Calu3 (cell line): ENCODE measurements around the gene MSL2. TPM values are rescaled to one million over a fixed set of nuclear protein-coding genes. Genes with fewer than 3 reads are reported as not detected.
"Not testable (repeated sequence)": the region's sequence is repeated elsewhere in the genome, so short reads cannot be mapped to it uniquely, and the experiment has no call there.

Experiments
- BruUV-seq: library from RNA; stranded (reverse); fragments of 400-500 nt; replicated peaks from 2 replicates; lab custom pipeline; 2021; lab: Mats Ljungman, UMichigan
- CTCF ChIA-PET: fragments of 300-600 bp; sonication (Branson Sonifier 250); formaldehyde crosslinking; loops from one replicate; lab custom pipeline; 2022; ENCODE audit warnings: antibody characterized with exemption; lab: Charles Lee
- DNase-seq: peaks from one replicate; pipeline ENCODE4 v3.0.0; 2022
- H3K27ac Mint-ChIP-seq: one replicate; pipeline ENCODE4 v1.8.0; 2022; ENCODE audit warnings: mixed read lengths; ENCODE audit not compliant: unreplicated experiment
- H3K27me3 Mint-ChIP-seq: one replicate; pipeline ENCODE4 v1.8.0; 2022; ENCODE audit warnings: mixed read lengths; ENCODE audit not compliant: unreplicated experiment
- H3K36me3 Mint-ChIP-seq: one replicate; pipeline ENCODE4 v1.8.0; 2022; ENCODE audit warnings: mild to moderate bottlenecking, moderate library complexity, mixed read lengths; ENCODE audit not compliant: insufficient read depth, unreplicated experiment
- H3K4me1 Mint-ChIP-seq: one replicate; pipeline ENCODE4 v1.8.0; 2022; ENCODE audit warnings: mild to moderate bottlenecking, low read depth, mixed read lengths; ENCODE audit not compliant: unreplicated experiment
- H3K4me3 Mint-ChIP-seq: one replicate; pipeline ENCODE4 v1.8.0; 2022; ENCODE audit warnings: mild to moderate bottlenecking, low read depth, moderate library complexity, mixed read lengths; ENCODE audit not compliant: unreplicated experiment
- H3K9me3 Mint-ChIP-seq: one replicate; pipeline ENCODE4 v1.8.0; 2022; ENCODE audit warnings: low read depth, mixed read lengths; ENCODE audit not compliant: unreplicated experiment
- CTCF ChIP-seq: fragments of 200-600 bp; IDR thresholded peaks from one replicate; pipeline ENCODE4 v1.8.0; 2022; ENCODE audit warnings: antibody characterized with exemption; ENCODE audit not compliant: unreplicated experiment
- intact Hi-C: fragments of 100-400 bp; cut with micrococcal nuclease; formaldehyde crosslinking; loops from one replicate; pipeline ENCODE4 v1.10.0; 2022; ENCODE audit not compliant: unreplicated experiment
- total RNA-seq: library from RNA; stranded (reverse); gene quantifications from 2 replicates; pipeline ENCODE4 v1.2.3, GENCODE V29; 2022

Gene MSL2
- total RNA-seq, 1 experiment from 2014 or later = 63.9 TPM

GRCh38 chr3:136237103-136237502 is 41.0 kb upstream of the MSL2 start:
- no peaks in the 10 kb centered on the region for H3K4me1 Mint-ChIP-seq
- no peaks in the 10 kb centered on the region for H3K36me3 Mint-ChIP-seq

GRCh38 chr3:136236109-136236508 is 40.0 kb upstream of the MSL2 start:
- DNase-seq = no peak
- CTCF ChIA-PET = interaction anchor here (0.7 kb wide), 1 partner anchor 428 kb away, joined by 3 read pairs; no protein-coding TSS in a partner anchor
- no peaks in the 10 kb centered on the region for H3K36me3 Mint-ChIP-seq
- H3K27ac Mint-ChIP-seq = no peak overlapping the region
- TF ChIP-seq CTCF = no peak
- no peaks in the 10 kb centered on the region for H3K4me1 Mint-ChIP-seq
- H3K4me3 Mint-ChIP-seq = no peak overlapping the region
- BruUV-seq = no TSS peak
- H3K27me3 Mint-ChIP-seq = peaks cover 25% of the 10 kb centered on the region
- intact Hi-C loops = no loop called here
- no peaks in the 10 kb centered on the region for H3K9me3 Mint-ChIP-seq

More at GRCh38 chr3:136237103-136237502, 41.0 kb upstream of the MSL2 start:
- TF ChIP-seq CTCF = no peak
- Mint-ChIP-seq H3K4me3 (no peak overlapping the region), H3K27ac (no peak overlapping the region), H3K9me3 (no peaks in the 10 kb centered on the region), H3K27me3 (peaks cover 34% of the 10 kb centered on the region)
- intact Hi-C loops = no loop called here
- DNase-seq = no peak
- CTCF ChIA-PET = no interaction called here
- BruUV-seq = no TSS peak

- H3K4me1 Mint-ChIP-seq = no peaks in the 10 kb centered on the region
- H3K27me3 Mint-ChIP-seq = peaks cover 22% of the 10 kb centered on the region
- intact Hi-C loops = no loop called here
- no peak for TF ChIP-seq CTCF
- H3K36me3 Mint-ChIP-seq = no peaks in the 10 kb centered on the region
- BruUV-seq = no TSS peak
- DNase-seq = no peak
- no peak overlapping the region for H3K4me3 Mint-ChIP-seq
- CTCF ChIA-PET = interaction anchor here (0.6 to 0.7 kb wide), 2 partner anchors 415 to 429 kb away, joined by 3 read pairs; no protein-coding TSS in a partner anchor
- H3K9me3 Mint-ChIP-seq = no peaks in the 10 kb centered on the region
- no peak overlapping the region for H3K27ac Mint-ChIP-seq
Measured at GRCh38 chr3:136235545-136235944, 39.4 kb upstream of the MSL2 start.

GRCh38 chr3:136232413-136232812 is 36.3 kb upstream of the MSL2 start:
- H3K4me1 Mint-ChIP-seq = no peaks in the 10 kb centered on the region
- peaks cover 18% of the 10 kb centered on the region for H3K27me3 Mint-ChIP-seq
- H3K36me3 Mint-ChIP-seq = no peaks in the 10 kb centered on the region
- no TSS peak for BruUV-seq
- intact Hi-C loops = no loop called here
- CTCF ChIA-PET = interaction anchor here (0.6 kb wide), 1 partner anchor 153 kb away, joined by 3 read pairs; no protein-coding TSS in a partner anchor
- no peak for DNase-seq
- H3K9me3 Mint-ChIP-seq = no peaks in the 10 kb centered on the region
- no peak for TF ChIP-seq CTCF
- no peak overlapping the region for H3K27ac Mint-ChIP-seq
- no peak overlapping the region for H3K4me3 Mint-ChIP-seq

GRCh38 chr3:136222746-136223145 is 26.6 kb upstream of the MSL2 start:
- H3K9me3 Mint-ChIP-seq, CTCF ChIA-PET, H3K4me3 Mint-ChIP-seq, H3K27ac Mint-ChIP-seq, H3K4me1 Mint-ChIP-seq, intact Hi-C loops, BruUV-seq, DNase-seq, H3K36me3 Mint-ChIP-seq: not testable (repeated sequence)
- peaks cover 40% of the 10 kb centered on the region for H3K27me3 Mint-ChIP-seq
